ENCODE results near the gene TMEM114. TPM values are rescaled to one million over a fixed set of nuclear protein-coding genes. Genes with fewer than 3 reads are reported as not detected.

The TMEM114 gene
- polyA plus RNA-seq, 1 donor from 2014 or later, result 0.62 TPM

DNA sequence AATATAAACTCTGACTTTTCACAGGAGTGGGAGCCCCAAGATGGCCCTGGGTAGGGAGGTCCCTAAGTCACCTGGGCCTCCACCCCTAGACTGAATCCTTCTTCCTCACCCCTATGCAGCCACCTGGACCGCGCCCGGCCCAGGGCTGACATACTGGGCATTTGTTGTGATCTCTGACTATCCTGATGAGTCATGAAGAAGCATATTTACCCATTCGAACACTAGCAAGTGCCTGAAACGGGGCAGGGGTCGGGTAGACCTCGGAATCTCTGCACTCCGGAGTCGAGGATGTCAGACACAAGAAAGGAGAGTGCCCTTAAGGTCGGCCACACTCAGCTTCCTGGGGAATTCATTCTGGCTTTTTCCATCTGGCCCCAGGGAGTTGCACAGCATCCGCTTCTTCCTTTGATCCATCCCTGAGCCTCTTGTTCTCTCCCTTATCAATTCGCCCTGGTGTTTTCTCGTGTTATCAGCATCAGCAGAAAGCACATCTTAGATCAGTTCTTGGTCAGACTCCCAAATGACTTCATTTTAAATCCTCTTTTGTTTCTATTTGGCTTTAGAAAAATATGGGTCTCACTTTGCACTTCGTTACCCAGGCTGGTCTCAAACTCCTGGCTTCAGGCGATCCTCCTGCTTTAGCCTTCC lies 41.6 kb upstream of the TMEM114 start:
- no peak overlapping the region for H3K9ac ChIP-seq (ENCODE audit: low read length)
- TF ChIP-seq SMC3 (conservative IDR thresholded peaks at IDR 0.05; ENCODE audit: poor library complexity), result no peak
- no peak for TF ChIP-seq RAD21 (conservative IDR thresholded peaks at IDR 0.05)
- TF ChIP-seq, protein P1, sequence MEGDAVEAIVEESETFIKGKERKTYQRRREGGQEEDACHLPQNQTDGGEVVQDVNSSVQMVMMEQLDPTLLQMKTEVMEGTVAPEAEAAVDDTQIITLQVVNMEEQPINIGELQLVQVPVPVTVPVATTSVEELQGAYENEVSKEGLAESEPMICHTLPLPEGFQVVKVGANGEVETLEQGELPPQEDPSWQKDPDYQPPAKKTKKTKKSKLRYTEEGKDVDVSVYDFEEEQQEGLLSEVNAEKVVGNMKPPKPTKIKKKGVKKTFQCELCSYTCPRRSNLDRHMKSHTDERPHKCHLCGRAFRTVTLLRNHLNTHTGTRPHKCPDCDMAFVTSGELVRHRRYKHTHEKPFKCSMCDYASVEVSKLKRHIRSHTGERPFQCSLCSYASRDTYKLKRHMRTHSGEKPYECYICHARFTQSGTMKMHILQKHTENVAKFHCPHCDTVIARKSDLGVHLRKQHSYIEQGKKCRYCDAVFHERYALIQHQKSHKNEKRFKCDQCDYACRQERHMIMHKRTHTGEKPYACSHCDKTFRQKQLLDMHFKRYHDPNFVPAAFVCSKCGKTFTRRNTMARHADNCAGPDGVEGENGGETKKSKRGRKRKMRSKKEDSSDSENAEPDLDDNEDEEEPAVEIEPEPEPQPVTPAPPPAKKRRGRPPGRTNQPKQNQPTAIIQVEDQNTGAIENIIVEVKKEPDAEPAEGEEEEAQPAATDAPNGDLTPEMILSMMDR (IDR thresholded peaks at IDR 0.05; ENCODE audit: poor library complexity, severe bottlenecking), result no peak
- TF ChIP-seq, protein P2, sequence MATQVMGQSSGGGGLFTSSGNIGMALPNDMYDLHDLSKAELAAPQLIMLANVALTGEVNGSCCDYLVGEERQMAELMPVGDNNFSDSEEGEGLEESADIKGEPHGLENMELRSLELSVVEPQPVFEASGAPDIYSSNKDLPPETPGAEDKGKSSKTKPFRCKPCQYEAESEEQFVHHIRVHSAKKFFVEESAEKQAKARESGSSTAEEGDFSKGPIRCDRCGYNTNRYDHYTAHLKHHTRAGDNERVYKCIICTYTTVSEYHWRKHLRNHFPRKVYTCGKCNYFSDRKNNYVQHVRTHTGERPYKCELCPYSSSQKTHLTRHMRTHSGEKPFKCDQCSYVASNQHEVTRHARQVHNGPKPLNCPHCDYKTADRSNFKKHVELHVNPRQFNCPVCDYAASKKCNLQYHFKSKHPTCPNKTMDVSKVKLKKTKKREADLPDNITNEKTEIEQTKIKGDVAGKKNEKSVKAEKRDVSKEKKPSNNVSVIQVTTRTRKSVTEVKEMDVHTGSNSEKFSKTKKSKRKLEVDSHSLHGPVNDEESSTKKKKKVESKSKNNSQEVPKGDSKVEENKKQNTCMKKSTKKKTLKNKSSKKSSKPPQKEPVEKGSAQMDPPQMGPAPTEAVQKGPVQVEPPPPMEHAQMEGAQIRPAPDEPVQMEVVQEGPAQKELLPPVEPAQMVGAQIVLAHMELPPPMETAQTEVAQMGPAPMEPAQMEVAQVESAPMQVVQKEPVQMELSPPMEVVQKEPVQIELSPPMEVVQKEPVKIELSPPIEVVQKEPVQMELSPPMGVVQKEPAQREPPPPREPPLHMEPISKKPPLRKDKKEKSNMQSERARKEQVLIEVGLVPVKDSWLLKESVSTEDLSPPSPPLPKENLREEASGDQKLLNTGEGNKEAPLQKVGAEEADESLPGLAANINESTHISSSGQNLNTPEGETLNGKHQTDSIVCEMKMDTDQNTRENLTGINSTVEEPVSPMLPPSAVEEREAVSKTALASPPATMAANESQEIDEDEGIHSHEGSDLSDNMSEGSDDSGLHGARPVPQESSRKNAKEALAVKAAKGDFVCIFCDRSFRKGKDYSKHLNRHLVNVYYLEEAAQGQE (IDR thresholded peaks at IDR 0.05; ENCODE audit: borderline replicate concordance), result no peak
- TF ChIP-seq TAF1 (IDR thresholded peaks at IDR 0.05; ENCODE audit: low read depth), result no peak
- no peak for TF ChIP-seq EP300 (conservative IDR thresholded peaks at IDR 0.05; ENCODE audit: poor library complexity, severe bottlenecking)
- TF ChIP-seq MXI1 (conservative IDR thresholded peaks at IDR 0.05; ENCODE audit: poor library complexity, severe bottlenecking), result no peak
- TF ChIP-seq EZH2 (IDR thresholded peaks at IDR 0.05; ENCODE audit: borderline replicate concordance, insufficient read depth, low read length, poor library complexity, severe bottlenecking), result no peak
- no peak for TF ChIP-seq POLR2AphosphoS5 (IDR thresholded peaks at IDR 0.05)
- H3K27ac ChIP-seq (ENCODE audit: low read length), result no peak overlapping the region
- no peak overlapping the region for H3K4me3 ChIP-seq (ENCODE audit: low read length)
- no peak overlapping the region for H3K4me2 ChIP-seq (ENCODE audit: low read length)
- H3F3A ChIP-seq (ENCODE audit: insufficient read depth, low read length, poor library complexity, severe bottlenecking), result no peaks in the 10 kb centered on the region
- no peaks in the 10 kb centered on the region for H3K9me2 ChIP-seq (ENCODE audit: insufficient read depth, low read length)
- no peaks in the 10 kb centered on the region for H3K36me3 ChIP-seq (ENCODE audit: insufficient read depth, low read length)
- no peaks in the 10 kb centered on the region for H3K79me2 ChIP-seq (replicated peaks; ENCODE audit: insufficient read depth, low read length)
- no peaks in the 10 kb centered on the region for H3K27me3 ChIP-seq (ENCODE audit: insufficient read depth, low read depth, low read length)
- H4K20me1 ChIP-seq (ENCODE audit: insufficient read depth), result no peaks in the 10 kb centered on the region
- no peak overlapping the region for H2AFZ ChIP-seq (ENCODE audit: low read depth, low read length)
- no peaks in the 10 kb centered on the region for H3K9me3 ChIP-seq (ENCODE audit: low read length)

DNA sequence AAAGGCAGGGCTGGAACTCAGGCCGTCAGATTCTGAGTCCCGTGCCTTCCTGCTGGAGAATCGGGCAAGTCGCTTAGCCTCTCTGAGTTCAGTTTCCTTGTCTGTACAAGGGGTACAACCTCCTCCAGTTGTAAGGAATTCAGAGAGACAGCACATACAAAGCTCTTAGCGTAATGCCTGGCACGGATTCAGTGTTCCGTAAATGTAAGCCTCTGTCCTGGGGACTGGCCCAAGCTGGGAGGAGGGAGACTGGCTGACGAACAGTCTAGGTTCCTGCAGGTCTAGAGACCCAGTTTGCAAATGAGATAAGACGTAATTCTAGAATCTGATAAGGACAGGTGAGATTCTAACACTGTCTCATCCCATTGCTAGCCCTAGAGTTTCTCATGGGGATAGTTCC lies 41.1 kb upstream of the TMEM114 start:
- H3K27ac ChIP-seq (ENCODE audit: low read length), result no peak overlapping the region
- H3K9me3 ChIP-seq (ENCODE audit: low read length), result no peaks in the 10 kb centered on the region
- H3K79me2 ChIP-seq (replicated peaks; ENCODE audit: insufficient read depth, low read length), result no peaks in the 10 kb centered on the region
- H2AFZ ChIP-seq (ENCODE audit: low read depth, low read length), result no peak overlapping the region
- no peak overlapping the region for H3K4me2 ChIP-seq (ENCODE audit: low read length)
- no peaks in the 10 kb centered on the region for H3F3A ChIP-seq (ENCODE audit: insufficient read depth, low read length, poor library complexity, severe bottlenecking)
- H3K4me3 ChIP-seq (ENCODE audit: low read length), result no peak overlapping the region
- no peak for TF ChIP-seq TAF1 (IDR thresholded peaks at IDR 0.05; ENCODE audit: low read depth)
- TF ChIP-seq SMC3 (conservative IDR thresholded peaks at IDR 0.05; ENCODE audit: poor library complexity), result no peak
- no peak for TF ChIP-seq EP300 (conservative IDR thresholded peaks at IDR 0.05; ENCODE audit: poor library complexity, severe bottlenecking)
- TF ChIP-seq MXI1 (conservative IDR thresholded peaks at IDR 0.05; ENCODE audit: poor library complexity, severe bottlenecking), result no peak
- TF ChIP-seq, protein P1 (IDR thresholded peaks at IDR 0.05; ENCODE audit: poor library complexity, severe bottlenecking), result no peak
- no peak for TF ChIP-seq EZH2 (IDR thresholded peaks at IDR 0.05; ENCODE audit: borderline replicate concordance, insufficient read depth, low read length, poor library complexity, severe bottlenecking)
- TF ChIP-seq POLR2AphosphoS5 (IDR thresholded peaks at IDR 0.05), result no peak
- TF ChIP-seq RAD21 (conservative IDR thresholded peaks at IDR 0.05), result no peak
- H3K27me3 ChIP-seq (ENCODE audit: insufficient read depth, low read depth, low read length), result no peaks in the 10 kb centered on the region
- H4K20me1 ChIP-seq (ENCODE audit: insufficient read depth), result no peaks in the 10 kb centered on the region
- H3K9ac ChIP-seq (ENCODE audit: low read length), result no peak overlapping the region
- H3K9me2 ChIP-seq (ENCODE audit: insufficient read depth, low read length), result no peaks in the 10 kb centered on the region
- H3K36me3 ChIP-seq (ENCODE audit: insufficient read depth, low read length), result no peaks in the 10 kb centered on the region
